HG03139 (cell line): ENCODE results near the gene ELANE.

Source experiments
- ATAC-seq: cut with Tn5 transposase; IDR thresholded peaks from one replicate; pipeline ENCODE4 v1.9.1; 2021; ENCODE audit not compliant: unreplicated experiment

Gene ELANE

GRCh38 chr19:861141-861755, 9.1 kb downstream of the ELANE start:
- ATAC-seq = no peak

GRCh38 chr19:861756-862580, 9.9 kb downstream of the ELANE start:
- ATAC-seq = no peak

DNA sequence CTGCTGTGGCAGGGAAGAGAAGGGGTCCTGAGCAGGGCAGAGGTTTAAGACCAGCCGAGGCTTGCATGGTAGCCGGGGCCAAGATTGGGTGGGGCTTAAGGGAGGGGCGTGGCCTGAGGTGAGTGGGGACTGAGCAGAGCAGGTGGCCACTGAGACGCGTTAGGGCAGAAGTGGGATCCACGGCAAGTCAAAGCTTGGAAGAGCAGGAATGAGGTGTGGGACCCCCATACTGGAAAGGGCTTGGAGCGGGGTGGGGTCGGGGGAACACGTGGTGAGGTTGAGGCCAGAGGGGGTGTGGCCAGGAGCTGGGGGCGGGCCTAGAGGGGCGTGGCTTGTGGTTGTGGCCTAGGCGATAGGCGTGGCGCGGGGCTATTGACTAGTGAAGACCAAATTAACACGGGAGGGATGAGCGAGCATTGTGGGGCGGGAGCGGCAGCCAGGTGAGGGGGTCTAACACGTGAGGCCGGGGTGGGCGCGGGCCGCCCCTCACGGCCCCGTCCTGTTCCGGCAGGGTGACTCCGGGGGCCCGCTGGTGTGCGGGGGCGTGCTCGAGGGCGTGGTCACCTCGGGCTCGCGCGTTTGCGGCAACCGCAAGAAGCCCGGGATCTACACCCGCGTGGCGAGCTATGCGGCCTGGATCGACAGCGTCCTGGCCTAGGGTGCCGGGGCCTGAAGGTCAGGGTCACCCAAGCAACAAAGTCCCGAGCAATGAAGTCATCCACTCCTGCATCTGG, 10.6 kb downstream of the ELANE start:
- ATAC-seq = no peak

DNA sequence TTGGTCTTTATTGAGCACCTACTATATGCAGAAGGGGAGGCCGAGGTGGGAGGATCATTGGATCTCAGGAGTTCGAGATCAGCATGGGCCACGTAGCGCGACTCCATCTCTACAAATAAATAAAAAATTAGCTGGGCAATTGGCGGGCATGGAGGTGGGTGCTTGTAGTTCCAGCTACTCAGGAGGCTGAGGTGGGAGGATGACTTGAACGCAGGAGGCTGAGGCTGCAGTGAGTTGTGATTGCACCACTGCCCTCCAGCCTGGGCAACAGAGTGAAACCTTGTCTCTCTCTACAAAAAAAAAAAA, 11.2 kb downstream of the ELANE start:
- no peak for ATAC-seq

DNA sequence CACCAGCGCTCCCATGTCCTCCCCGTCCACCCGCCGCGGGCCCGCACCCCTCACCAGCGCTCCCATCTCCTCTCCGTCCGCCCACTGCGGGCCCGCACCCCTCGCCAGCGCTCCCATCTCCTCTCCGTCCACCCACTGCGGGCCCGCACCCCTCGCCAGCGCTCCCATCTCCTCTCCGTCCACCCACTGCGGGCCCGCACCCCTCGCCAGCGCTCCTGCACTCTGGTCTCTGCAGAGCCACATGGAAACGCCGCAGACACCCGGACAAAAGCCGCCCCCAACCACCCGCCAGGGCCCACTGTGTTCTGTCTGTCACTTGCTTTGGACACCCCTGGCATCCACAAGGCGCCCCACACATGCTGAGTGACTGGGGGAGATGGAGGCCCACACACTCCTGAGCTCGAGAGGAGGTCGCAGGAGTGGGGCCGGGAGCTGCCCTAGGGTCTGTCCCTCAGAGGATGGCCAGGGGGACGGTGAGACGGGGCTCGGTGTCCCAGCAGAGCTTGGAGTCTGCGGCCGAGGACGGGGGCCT, 14.7 kb downstream of the ELANE start:
- no peak for ATAC-seq

DNA sequence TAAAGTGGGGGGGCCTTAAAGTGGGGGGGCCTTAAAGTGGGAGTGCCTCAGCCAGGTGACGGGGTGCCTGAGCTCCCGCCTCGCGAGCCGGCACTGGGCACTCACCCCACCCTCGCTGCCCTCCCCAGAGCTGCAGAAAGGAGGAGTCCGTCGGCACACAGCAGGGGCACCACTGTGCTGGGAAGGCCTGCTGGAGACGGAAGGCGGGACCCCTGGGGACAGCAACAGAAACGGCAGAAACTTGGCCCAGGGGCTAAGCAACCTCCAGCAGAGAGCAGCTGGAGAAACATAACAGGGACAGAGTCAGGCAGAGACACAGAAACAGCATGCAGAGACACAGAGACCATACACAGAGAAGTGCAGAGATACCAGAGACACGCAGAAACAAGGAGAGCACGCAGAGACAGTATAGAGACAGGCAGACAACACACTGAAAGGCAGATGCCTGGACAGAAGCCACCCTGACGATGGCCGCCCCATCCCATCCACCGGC, 15.2 kb downstream of the ELANE start:
- no peak for ATAC-seq

GRCh38 chr19:867855-868457, 15.9 kb downstream of the ELANE start:
- ATAC-seq = no peak

GRCh38 chr19:868458-869244, 16.5 kb downstream of the ELANE start:
- ATAC-seq = no peak

- no peak for ATAC-seq
These were observed 17.4 kb downstream of the ELANE start for GRCh38 chr19:869245-870177.

- no peak for ATAC-seq
These were observed 18.2 kb downstream of the ELANE start for GRCh38 chr19:870314-870713.

DNA sequence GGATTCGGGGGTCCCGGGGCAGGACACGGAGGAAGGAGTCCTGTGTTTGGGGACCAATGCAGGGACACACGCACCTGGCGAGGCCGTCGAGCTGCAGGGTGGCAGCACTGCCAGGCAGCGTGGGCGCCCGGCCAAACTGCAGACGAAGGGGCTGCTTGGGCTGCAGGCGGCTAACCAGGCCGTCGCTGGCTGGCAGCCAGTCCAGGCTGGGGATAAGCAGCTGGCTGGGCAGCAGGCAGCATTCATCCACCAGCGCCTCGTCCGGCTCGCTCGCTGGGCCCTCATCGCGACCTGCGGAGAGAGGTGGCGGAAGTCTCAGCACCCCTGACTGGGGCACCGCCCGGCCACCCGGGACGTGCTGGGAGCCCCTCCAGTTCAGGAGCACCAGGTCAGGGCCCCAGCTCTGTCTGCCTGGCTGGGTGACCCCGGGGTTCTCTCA, 18.9 kb downstream of the ELANE start:
- ATAC-seq = no peak

GRCh38 chr19:871446-872265, 19.6 kb downstream of the ELANE start:
- no peak for ATAC-seq

DNA sequence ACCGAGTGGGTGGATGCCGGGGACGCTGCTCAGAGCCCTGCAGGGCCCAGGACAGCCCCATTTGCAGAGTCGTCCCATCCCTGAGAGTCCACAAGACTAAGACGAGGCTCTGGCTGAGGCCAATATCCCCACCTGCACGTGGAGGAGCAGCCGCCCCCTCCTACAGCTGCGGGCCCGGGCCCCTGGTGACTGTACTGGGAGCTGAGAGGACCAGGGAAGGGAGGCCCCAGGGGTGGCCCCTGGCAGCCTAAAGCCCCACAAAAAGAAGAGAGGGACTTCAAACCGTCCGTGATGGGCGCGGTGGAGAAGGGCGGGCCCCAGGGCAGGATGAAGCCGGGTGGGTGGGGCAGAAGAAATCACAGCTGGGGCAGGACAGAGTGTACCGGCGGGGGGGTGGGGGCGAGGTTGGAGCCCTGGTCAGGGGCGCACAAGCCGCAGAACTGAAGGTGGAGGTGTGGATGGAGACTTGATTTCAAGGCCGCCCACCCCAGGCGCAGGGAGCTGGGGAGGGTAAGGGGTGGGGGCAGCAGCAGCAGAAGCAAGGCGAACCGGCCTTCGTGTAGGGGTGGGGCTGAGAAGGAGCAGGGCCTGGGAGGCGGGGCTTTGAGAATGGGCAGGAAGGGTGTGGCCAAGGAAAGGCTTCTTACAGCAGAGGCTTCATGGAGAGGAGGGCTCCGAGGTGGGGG, 20.3 kb downstream of the ELANE start:
- no peak for ATAC-seq

DNA sequence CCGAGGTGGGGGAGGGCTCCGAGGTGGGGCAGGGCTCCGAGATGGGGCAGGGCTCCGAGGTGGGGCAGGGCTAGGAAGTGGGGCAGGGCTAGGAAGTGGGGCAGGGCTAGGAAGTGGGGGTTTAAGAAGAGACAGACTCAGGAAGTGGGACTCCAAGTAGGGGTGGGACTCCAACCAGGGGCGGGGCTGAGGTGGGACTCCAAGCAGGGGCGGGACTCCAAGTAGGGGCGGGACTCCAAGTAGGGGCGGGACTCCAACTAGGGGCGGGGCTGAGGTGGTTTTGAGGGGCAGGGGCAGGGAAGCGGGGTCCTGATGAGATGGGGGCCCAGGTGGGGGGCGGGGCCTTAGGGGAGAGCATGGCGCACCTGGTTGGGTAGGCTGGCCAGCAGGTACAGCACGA, 21.0 kb downstream of the ELANE start:
- ATAC-seq = no peak

DNA sequence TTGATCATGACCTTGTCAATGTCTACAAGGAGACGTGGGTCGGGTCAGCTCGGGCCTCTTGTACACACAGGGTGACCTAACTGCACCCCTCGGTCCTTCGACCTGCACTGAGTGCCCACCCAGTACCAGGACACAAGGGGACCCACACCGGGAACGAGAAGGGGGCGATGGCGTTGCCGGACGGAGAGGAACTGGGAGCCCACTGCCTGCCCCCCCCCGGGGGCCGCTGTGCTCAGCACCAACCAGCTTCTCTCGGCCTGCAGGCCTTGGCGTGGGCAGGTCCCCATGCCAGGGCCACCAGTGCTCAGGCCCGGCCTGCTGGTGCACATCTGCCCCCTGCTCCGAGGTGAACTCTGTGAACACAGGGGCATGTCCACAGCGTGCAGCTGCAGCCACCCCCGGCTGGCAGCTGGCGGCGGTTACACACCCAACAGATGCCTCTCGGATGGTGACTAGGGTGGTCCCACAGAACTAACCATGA, 21.5 kb downstream of the ELANE start:
- ATAC-seq = no peak

GRCh38 chr19:875265-875879, 23.3 kb downstream of the ELANE start:
- no peak for ATAC-seq

DNA sequence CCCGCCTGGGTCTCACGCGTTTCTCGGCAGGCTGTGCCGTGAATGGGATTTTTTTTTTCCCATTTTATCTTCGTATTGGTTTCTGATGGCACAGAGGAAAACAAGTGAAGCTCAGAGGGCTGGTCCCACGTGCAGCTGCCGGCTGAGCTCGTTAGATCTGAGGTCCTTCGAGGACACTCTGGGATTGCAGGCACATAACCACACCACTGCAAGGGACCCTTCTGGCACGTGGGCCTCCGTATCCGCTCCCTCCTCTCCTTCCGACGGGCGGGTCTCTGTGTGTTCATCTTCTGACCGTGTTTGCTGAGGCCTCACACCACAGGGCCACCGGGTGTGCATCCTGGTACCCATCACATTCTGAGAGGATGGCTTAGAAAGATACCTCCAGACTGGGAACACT, 24.0 kb downstream of the ELANE start:
- no peak for ATAC-seq
